ENCODE measurements around the gene RPTOR. TPM values are rescaled to one million over a fixed set of nuclear protein-coding genes. Genes with fewer than 3 reads are reported as not detected.

The RPTOR gene
- total and polyA plus RNA-seq, 2 donors (not counting 3 experiments of a cell fraction or from before 2014, with no cell fraction given) = 10.7 to 41.8 TPM

DNA sequence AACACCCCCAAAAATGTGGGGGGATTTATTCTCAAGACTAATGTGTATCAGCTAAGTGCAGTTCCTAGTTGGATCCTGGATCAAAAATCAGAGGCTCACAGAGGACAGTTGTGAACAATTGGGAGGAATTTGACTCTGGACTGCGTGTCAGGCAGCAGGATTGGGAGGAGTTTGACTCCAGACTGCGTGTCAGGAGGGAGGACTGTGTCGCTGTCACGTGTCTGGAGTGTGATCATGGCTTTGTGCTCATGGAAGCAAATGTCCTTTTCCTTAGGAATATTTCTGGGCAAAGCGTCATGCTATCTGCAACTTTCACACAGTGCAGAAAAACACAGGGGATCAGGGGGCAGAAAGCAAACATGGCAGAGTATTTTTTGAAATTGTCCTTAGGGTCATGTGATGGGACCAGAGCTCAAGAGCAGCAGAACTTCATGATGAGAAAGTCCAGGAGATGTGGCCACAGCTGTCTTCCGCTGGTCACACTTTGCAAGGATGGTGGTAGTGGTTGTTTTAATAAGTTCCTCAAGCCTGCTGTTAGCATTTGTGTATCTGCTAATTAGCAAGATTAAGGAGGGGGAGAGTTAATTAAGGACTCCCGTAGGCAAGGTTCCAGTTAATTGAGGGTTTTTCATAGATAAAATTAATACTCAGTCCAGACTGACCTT lies 325.0 kb downstream of the RPTOR start:
- dilution Hi-C loops (cut with MboI; ENCODE audit: extremely low pct_ligation_motif_present, low sequenced_read_pairs) (no loop called here), intact Hi-C loops (cut with micrococcal nuclease) (loop anchor here (10.0 kb wide), 1 partner anchor 295 kb away; no protein-coding TSS in a partner anchor)
- FAIRE-seq (no peak), DNase-seq (ENCODE audit: low read depth, low spot score) (no peak)
- no peak for TF ChIP-seq POLR2A (IDR thresholded peaks at IDR 0.05; ENCODE audit: low read depth, low read length)
- Histone ChIP-seq H3K4me1 (ENCODE audit: control insufficient read depth, extremely low read depth, insufficient read depth, low read length) (peaks cover 10% of the 10 kb centered on the region), H3K79me2 (ENCODE audit: control insufficient read depth, insufficient read depth, low read length) (no peaks in the 10 kb centered on the region), H3K9ac (replicated peaks; ENCODE audit: extremely low read depth, insufficient read depth, low read length) (no peak overlapping the region), H3K36me3 (ENCODE audit: control insufficient read depth in 2 of 2, extremely low read depth in 1 of 2, insufficient read depth in 2 of 2, low read length in 2 of 2) (no peaks in the 10 kb centered on the region), H3K4me3 (replicated peaks in 1 of 3; ENCODE audit: insufficient read depth in 1 of 3, low read depth in 1 of 3, low read length in 3 of 3) (no peak overlapping the region), H4K20me1 (replicated peaks; ENCODE audit: control insufficient read depth, extremely low read depth, insufficient read depth, low read length) (no peaks in the 10 kb centered on the region), H3K4me2 (ENCODE audit: insufficient read depth, low read length) (no peak overlapping the region), H2AFZ (ENCODE audit: low read depth, low read length) (no peak overlapping the region), H3K27ac (ENCODE audit: insufficient read depth, low read depth, low read length) (no peak overlapping the region), H3K27me3 (ENCODE audit: control insufficient read depth in 2 of 2, insufficient read depth in 2 of 2, low read length in 2 of 2) (no peaks in the 10 kb centered on the region), H3K9me1 (replicated peaks; ENCODE audit: control insufficient read depth, extremely low read depth, insufficient read depth, low read length) (no peaks in the 10 kb centered on the region), H3K9me3 (replicated peaks; ENCODE audit: control insufficient read depth, insufficient read depth, low read length) (no peaks in the 10 kb centered on the region)
- ChIA-PET POLR2A (no interaction called here), CTCF (no interaction called here)
- BruUV-seq (replicated peaks) = no TSS peak

DNA sequence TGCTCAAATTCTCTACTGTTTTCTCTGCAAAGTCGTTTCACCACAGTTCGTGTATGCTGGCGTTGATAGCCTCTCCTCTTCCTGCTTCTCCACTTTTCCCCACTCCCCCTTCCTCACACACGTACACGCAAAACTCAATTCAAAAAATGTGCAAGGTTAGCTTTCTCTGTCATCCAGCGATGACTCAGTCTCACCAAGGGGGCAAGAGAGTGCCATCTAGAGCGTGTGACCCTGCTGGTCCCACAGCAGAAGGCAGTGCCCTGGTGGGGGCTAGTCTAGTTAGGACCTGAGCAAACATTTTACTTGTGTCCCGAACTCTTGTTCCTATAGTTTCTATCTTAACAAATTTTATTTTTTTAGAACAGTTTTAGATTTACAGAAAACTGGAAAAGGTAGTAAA lies 325.8 kb downstream of the RPTOR start:
- DNase-seq (ENCODE audit: low read depth, low spot score) (no peak), FAIRE-seq (no peak)
- H3K27me3 ChIP-seq (ENCODE audit: control insufficient read depth in 2 of 2, insufficient read depth in 2 of 2, low read length in 2 of 2) = no peaks in the 10 kb centered on the region
- H3K36me3 ChIP-seq (ENCODE audit: control insufficient read depth in 2 of 2, extremely low read depth in 1 of 2, insufficient read depth in 2 of 2, low read length in 2 of 2) = peaks cover 0 to 2% of the 10 kb centered on the region in 2 experiments
- TF ChIP-seq FOS (IDR thresholded peaks at IDR 0.05; ENCODE audit: borderline replicate concordance, insufficient read depth, low read length) (no peak), EZH2 (IDR thresholded peaks at IDR 0.05; ENCODE audit: borderline replicate concordance, low read depth, low read length, severe bottlenecking) (no peak), MYC (IDR thresholded peaks at IDR 0.05; ENCODE audit: low read depth, low read length) (no peak)
- TF ChIP-seq, protein P1, sequence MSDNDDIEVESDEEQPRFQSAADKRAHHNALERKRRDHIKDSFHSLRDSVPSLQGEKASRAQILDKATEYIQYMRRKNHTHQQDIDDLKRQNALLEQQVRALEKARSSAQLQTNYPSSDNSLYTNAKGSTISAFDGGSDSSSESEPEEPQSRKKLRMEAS (IDR thresholded peaks at IDR 0.05; ENCODE audit: insufficient read depth, insufficient read length) = no peak
- CTCF ChIA-PET = no interaction called here
- no peak overlapping the region for H3K4me2 ChIP-seq (ENCODE audit: insufficient read depth, low read length)
- H2AFZ ChIP-seq (ENCODE audit: low read depth, low read length) = no peak overlapping the region
- no peaks in the 10 kb centered on the region for H3K79me2 ChIP-seq (ENCODE audit: control insufficient read depth, insufficient read depth, low read length)
- dilution Hi-C loops (cut with MboI; ENCODE audit: extremely low pct_ligation_motif_present, low sequenced_read_pairs) (no loop called here), intact Hi-C loops (cut with micrococcal nuclease) (no loop called here)
- no peak overlapping the region for H3K27ac ChIP-seq (ENCODE audit: insufficient read depth, low read depth, low read length)
- POLR2A ChIA-PET = no interaction called here
- H3K4me3 ChIP-seq (replicated peaks in 1 of 3; ENCODE audit: insufficient read depth in 1 of 3, low read depth in 1 of 3, low read length in 3 of 3) = no peak overlapping the region
- no TSS peak for BruUV-seq (replicated peaks)
- peaks cover 10% of the 10 kb centered on the region for H3K4me1 ChIP-seq (ENCODE audit: control insufficient read depth, extremely low read depth, insufficient read depth, low read length)
- no peak overlapping the region for H3K9ac ChIP-seq (replicated peaks; ENCODE audit: extremely low read depth, insufficient read depth, low read length)
- H3K9me1 ChIP-seq (replicated peaks; ENCODE audit: control insufficient read depth, extremely low read depth, insufficient read depth, low read length) = no peaks in the 10 kb centered on the region
- no peaks in the 10 kb centered on the region for H4K20me1 ChIP-seq (replicated peaks; ENCODE audit: control insufficient read depth, extremely low read depth, insufficient read depth, low read length)
- no peaks in the 10 kb centered on the region for H3K9me3 ChIP-seq (replicated peaks; ENCODE audit: control insufficient read depth, insufficient read depth, low read length)

Data from endothelial cell of umbilical vein (primary cell).